Measurements from ENCODE around the gene MRPS30. TPM values are rescaled to one million over a fixed set of nuclear protein-coding genes. Genes with fewer than 3 reads are reported as not detected.
"Not testable (repeated sequence)": the region's sequence is repeated elsewhere in the genome, so short reads cannot be mapped to it uniquely, and the experiment has no call there.

Gene MRPS30
- total RNA-seq, 2 experiments from 2014 or later, result 62.2 to 64.3 TPM

DNA sequence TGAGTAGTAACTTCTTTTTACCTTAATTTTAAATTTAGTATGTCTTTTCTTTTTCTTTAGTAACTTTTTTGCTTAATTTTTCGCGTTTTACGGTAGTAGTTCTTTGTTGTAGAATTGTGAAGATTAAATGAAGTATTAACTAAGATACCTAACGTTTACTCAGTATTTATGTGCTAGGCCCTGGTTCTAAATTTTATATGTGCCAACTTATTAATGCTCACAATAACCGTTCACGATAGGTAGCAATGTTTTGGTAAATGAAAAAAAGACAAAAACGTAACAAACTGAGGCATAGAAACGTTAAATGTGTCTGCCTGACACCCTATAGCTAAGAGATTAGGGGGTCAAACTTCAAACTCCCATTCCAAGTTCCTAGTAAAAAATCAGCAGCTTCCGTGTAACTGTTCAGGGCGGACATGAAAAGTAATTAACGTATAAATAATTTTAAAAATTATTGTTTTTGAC lies 1.2 kb downstream of the MRPS30 start:
- POLR2A ChIA-PET, result interaction anchor here (1.0 kb wide), 1 partner anchor 9 kb away, joined by 3 read pairs; no protein-coding TSS in a partner anchor
- CTCF ChIA-PET, result no interaction called here

DNA sequence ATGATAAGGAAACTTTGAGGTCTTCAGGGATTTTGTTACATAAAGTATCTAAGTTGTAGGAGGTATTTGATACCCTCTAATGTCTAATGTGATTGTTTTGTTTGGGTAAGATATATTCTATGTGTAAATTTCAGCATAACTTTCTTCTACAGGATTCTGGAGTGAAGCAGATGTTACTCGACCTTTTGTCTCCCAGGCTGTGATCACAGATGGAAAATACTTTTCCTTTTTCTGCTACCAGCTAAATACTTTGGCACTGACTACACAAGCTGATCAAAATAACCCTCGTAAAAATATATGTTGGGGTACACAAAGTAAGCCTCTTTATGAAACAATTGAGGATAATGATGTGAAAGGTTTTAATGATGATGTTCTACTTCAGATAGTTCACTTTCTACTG lies 6.0 kb downstream of the MRPS30 start:
- ChIA-PET CTCF (no interaction called here), POLR2A (no interaction called here)

DNA sequence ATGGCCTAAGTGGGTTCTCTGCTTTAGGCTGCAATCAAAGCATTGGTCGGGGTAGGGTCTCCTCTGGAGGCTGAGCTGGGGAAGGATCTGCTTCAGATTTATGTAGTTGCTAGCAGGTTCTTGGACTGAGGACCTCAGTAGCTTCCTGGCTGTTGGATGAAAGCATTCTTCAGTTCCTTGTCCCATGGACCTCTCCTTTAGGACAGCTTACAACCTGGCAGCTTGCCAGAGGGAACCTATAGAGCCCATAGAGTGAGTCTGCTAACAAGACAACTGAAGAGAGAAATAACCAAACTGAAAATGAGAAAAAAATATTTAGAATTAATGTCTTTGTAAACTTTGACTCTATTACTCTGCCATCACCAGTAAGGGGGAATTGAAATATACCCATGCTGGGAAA lies 12.4 kb downstream of the MRPS30 start:
- ChIA-PET POLR2A (no interaction called here), CTCF (no interaction called here)

DNA sequence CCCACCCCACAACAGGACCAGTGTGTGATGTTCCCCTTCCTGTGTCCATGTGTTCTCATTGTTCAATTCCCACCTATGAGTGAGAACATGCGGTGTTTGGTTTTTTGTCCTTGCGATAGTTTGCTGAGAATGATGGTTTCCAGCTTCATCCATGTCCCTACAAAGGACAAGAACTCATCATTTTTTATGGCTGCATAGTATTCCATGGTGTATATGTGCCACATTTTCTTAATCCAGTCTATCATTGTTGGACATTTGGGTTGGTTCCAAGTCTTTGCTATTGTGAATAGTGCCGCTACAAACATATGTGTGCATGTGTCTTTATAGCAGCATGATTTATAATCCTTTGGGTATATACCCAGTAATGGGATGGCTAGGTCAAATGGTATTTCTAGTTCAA lies 15.9 kb downstream of the MRPS30 start:
- POLR2A ChIA-PET, CTCF ChIA-PET: not testable (repeated sequence)

DNA sequence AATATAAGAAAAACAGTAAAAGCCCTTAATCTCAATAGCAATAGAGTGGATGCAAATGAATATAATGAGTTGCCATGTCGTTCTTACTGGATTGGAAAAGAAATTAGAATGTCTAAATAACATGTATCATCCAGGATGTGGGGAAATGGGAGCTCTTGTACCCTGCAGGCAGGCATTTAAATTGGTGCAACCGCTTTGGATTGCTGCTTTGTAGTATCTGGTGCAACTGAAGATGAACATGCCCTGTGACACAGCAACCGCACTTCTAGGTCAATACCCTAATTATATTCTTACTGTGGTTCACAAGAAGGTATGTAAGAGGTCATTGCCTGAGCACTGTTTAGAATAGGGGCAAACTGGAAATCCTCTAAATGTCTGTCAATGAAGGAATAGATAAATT lies 18.9 kb downstream of the MRPS30 start:
- CTCF ChIA-PET, result no interaction called here
- POLR2A ChIA-PET, result no interaction called here

DNA sequence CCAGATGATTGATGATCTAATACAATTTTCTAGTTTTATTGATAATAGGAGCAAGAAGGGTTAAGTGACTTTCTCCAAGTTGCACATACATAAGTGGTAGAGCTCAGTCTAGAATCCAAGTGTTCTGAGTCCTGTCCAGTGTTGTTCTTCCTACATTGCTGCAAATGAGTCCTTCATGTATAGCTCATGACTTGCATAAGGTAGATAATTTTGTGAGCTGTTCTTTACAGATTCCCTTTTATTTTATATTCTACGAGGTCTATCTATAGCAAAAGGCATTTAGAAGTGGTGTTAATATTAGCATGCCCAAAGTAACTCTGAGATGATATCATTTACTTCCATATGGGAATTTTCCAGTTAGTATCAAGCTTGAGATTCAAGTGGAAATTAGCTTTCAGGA lies 20.0 kb downstream of the MRPS30 start:
- POLR2A ChIA-PET, result no interaction called here
- CTCF ChIA-PET, result no interaction called here

DNA sequence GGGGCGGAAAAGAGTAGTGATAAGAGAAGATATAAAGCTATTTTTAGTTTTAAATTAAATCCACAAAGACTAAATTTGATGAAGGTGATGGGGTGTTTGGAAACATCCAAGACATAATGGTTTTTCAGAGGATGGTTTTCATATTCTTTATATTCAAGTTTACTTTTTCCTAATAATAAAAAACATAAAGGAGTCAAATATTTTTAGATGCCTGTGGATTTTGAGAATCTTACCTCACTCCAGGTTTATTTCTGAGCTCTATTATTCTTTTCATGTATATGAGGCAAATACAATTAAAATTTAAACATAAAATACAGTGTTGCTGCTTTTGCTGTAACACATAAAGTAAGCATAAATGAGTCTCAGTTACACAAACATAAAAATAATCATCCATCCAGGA lies 22.2 kb downstream of the MRPS30 start:
- POLR2A ChIA-PET, result no interaction called here
- CTCF ChIA-PET, result no interaction called here

DNA sequence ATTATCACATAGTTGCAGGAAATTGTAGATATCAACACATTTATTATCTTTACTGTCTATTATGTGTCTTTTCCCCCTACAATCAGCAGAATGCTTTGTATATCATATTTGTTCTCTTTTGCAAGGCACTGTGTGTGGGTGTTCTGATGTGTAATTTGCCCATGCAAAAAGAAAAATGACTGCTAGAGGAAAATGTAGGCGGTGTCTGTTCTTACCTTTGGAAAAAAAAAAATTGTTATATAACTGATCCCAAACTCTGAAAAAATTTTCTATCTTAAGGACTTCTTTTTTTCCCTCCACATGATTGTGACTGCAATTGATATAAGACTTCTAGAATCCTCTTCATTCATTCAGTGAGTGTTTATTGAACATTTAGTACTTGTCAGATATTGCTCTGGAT lies 24.5 kb downstream of the MRPS30 start:
- ChIA-PET CTCF (no interaction called here), POLR2A (no interaction called here)

DNA sequence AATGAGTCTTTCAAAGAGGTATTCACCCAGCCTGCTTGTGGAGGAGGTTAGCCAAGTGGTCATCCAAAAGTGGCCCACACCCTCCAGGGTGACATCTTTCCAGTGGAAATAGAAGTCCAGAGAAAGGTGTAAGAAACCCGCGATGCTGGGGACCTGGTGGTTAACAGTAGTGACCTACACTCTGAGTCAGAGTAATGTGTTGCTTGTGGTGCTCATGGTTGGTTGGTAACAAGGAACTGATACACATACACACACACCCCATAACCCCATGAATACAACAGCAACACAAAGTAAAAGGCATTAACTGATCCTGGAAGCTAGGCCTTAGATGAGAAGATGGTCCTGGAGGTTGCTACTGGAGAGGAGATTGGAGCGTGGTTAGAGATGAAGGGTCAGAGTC lies 26.9 kb downstream of the MRPS30 start:
- POLR2A ChIA-PET, result no interaction called here
- CTCF ChIA-PET, result no interaction called here

DNA sequence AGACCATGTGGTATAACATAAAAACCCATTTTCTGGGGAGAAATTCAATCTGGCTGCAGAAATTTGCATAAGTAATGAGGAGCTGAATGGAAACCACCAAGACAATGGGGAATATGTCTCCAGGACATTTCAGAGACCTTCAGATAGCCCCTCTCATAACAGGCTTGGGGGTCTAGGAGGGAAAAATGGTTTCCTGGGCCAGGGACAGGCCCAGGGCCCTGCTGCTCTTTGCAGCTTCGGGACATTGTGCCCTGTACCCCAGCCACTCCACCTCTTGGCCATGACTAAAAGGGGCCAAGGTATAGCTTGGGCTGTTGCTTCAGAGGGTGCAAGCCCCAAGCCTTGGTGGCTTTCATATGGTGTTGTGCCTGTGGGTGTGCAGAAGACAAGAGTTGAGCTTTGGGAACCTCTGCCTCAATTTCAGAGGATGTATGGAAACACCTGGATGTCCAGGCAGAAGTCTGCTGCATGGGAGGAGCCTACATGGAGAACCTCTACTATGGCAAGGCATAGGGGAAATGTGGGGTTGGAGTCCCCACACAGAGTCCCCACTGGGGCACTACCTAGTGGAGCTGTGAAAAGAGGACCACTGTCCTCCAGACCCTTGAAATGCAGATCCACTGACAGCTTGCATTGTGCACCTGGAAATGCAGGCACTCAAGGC lies 30.4 kb downstream of the MRPS30 start:
- POLR2A ChIA-PET, result no interaction called here
- CTCF ChIA-PET, result no interaction called here

DNA sequence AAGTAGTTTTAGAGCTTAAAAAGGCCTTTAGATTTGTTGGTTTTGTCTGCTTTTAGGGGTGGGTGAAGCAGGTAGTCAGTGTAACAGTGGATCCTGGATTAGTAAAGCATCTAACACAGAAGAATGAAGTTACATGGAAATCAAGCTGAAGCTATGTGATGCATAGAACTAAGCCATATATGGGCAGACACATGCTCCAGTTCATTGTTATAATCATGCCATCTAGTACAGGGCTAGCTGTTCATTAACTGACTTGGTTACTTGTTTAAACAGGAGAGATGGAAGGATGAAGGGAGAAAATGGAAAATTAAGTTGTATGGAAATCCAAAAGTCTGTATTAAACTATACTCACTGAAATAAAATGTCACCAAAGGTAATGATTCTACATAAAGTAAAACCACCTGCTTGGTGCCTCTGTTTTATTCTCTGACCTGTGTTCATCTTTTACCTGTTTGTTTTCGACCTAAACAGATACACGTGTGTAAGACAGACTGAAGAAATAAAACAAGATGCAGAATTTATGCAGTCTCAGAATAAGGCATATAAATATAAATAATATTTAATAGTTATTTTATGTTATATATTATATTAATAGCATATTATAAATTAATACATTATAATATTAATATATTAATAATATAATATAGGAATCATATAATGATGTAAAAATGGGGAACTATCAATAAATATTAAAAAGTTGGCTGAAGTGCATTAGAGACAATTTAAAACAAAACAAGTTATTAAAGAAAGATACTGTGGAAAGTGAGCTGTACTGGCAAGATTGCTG lies 33.9 kb downstream of the MRPS30 start:
- ChIA-PET POLR2A (no interaction called here), CTCF (no interaction called here)

DNA sequence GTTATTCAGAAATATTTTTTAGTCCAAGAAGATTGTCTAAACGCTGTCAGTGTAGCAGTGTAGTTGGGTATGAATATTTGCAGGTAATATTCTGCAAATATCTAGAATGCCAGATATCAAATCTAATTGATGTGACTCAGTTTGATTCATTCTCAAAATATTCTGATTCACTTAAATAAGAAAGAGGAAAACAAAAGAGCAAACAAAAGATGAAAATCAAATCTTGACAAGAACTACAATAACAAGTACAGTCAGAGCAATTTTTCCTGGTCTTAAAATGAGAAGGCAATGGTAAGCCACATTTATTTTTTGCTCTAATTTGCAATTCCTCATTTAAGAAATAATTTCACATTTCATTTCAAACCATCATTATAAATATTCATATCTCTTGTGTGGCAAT lies 36.0 kb downstream of the MRPS30 start:
- CTCF ChIA-PET, result no interaction called here
- POLR2A ChIA-PET, result no interaction called here

DNA sequence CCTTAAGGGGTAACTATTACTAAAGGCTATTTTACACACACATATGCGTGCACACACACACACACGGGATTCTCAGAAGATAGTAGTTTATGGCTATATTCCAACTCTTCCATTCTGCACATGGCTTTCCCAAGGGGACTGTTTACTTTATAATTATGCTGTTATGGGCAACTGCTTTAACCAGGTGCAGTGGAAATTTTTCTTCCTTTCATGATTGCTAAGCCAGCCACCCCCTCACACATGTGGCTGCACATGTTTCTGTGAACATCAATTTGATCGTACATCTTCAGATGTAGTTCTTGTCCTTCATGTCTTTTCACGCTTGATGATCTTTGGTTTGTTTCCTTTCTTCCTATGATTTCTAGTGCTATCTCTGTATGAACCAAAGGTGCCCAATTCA lies 37.0 kb downstream of the MRPS30 start:
- ChIA-PET POLR2A (no interaction called here), CTCF (no interaction called here)

DNA sequence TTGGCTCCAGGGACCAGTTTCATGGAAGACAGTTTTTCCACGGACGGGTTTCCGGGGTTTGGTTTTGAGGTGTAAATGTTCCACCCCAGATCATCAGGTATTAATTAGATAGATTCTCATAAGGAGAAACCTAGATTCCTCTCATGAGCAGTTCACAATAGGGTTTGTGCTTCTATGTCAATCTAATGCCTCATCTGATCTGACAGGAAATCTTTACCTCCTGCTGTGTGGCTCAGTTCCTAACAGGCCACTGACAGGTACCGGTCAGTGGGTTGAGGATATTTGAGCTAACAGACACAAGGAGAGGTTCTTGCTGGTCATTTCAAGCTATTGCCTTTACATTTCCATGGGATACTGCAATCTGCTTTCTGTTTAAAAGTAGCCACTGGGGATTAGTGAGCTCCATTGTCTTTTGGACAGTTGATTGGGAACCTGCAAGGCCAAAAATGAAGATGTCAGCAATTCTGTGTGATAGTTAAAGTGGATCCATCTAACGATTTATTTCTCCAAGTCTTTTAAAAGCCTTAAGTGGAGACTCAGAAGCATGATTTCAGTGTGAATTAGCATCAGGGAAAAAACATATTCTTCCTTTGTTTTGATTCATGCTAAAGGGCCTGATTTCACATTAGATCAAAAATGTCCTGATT lies 38.6 kb downstream of the MRPS30 start:
- CTCF ChIA-PET, result no interaction called here
- POLR2A ChIA-PET, result no interaction called here

DNA sequence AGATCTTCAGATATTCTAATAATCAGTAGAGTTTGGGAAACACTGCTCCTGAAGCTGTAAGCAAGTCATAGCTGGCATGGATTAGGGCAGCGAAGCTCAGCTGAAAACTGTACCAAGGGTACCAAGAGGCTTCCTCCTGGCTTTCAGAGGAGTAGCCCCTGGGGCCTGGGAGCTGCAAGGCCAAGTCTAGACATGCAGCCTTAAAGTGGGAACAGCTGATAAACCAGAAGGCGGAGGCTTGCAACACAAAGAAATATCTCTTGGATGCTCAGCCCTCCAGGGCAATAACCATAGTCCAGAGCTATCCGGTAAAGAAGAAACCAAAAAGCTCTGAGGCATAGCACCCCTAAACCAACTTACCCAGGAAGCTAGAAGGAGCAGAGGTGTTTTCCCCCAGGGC lies 51.5 kb downstream of the MRPS30 start:
- CTCF ChIA-PET, result interaction anchor here (1.0 to 1.2 kb wide), 2 partner anchors 9 kb away, joined by 3 read pairs; no protein-coding TSS in a partner anchor

DNA sequence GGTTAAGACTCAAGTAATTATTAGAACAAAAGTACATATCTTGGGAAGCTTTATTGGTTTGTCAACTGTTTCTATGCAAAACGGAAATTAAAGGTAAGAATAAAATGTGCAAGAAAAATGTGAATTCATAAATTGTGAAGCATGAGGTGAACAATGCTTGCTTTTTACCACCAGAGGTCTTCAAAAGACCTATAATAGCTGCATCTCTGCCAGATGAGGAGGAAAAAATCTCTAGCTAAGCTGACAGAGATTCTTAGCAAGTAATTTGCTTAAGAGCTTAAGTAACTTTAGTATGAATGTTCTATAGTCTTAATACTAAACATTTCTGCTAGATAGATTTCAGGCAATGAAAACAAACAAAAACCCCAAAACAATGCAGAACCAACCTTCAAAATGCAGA lies 54.1 kb downstream of the MRPS30 start:
- CTCF ChIA-PET, result no interaction called here

More for the DNA sequence above, 51.5 kb downstream of the MRPS30 start:
- POLR2A ChIA-PET, result no interaction called here

More for the DNA sequence above, 54.1 kb downstream of the MRPS30 start:
- POLR2A ChIA-PET, result no interaction called here
